OCI-LY1 (cell line): ENCODE data around the gene SEPHS1.

Experiments used
- CTCF ChIP-seq: fragments of 200-600 bp; sonication (generic), shearing (Covaris generic); IDR thresholded peaks from 2 replicates; pipeline ENCODE4 v1.5.1; 2017; ENCODE audit warnings: mild to moderate bottlenecking, antibody characterized with exemption, low read length, moderate library complexity, mixed read lengths
- EZH2 ChIP-seq: fragments of 200-600 bp; sonication (generic), shearing (Covaris generic); IDR thresholded peaks from 2 replicates; pipeline ENCODE4 v1.8.0; 2017; ENCODE audit warnings: borderline replicate concordance, mixed run types, mild to moderate bottlenecking, antibody characterized with exemption, low read length, moderate library complexity, mixed read lengths

DNA sequence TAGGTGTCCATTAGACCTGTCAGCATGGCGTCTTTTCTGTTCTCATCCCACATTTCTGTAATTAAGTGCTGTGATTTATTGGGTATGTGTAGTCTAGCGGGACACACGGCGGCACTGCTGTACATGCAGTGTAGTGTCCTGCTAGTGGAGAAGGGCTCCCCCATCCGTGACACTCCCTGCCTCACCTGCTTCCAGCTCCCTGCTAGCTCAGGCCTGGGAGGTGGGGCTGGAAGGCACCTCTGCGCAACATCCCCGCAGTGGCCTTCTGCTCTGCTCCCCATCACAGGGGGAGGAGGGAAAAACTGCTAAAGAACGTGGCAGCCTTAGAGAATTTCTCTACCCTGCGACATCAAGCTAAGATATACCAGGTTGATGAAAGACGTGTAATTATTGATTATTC is 19.5 kb downstream of the SEPHS1 start:
- TF ChIP-seq CTCF (no peak), EZH2 (no peak)
